Erythroblast (primary cell): ENCODE data around the gene PPFIA2.
"Not testable (repeated sequence)": the region's sequence is repeated elsewhere in the genome, so short reads cannot be mapped to it uniquely, and the experiment has no call there.

ENCODE experiments used
- DNase-seq, 2 experiments: peaks; one replicate each; lab custom pipeline; 2025; lab: John Stamatoyannopoulos, UW
- GATA1 ChIP-seq: IDR thresholded peaks from 2 replicates; pipeline ENCODE4 v1.6.1; 2011; ENCODE audit warnings: low read depth, mild to moderate bottlenecking, control low read depth, low read length, moderate library complexity
- POLR2A ChIP-seq: IDR thresholded peaks from 2 replicates; pipeline ENCODE4 v1.6.1; 2011; ENCODE audit warnings: mild to moderate bottlenecking, low read length

The PPFIA2 gene

GRCh38 chr12:81718616-81719015, 40.5 kb downstream of the PPFIA2 start:
- DNase-seq: no peak
- no peak for TF ChIP-seq GATA1

GRCh38 chr12:81712536-81712935, 46.6 kb downstream of the PPFIA2 start:
- no peak for TF ChIP-seq GATA1
- no peak for TF ChIP-seq POLR2A
- no peak for DNase-seq

GRCh38 chr12:81705586-81705985, 53.6 kb downstream of the PPFIA2 start:
- TF ChIP-seq POLR2A (no peak), GATA1 (no peak)
- no peak for DNase-seq

GRCh38 chr12:81699551-81699950, 59.6 kb downstream of the PPFIA2 start:
- TF ChIP-seq POLR2A (no peak), GATA1 (no peak)
- no peak for DNase-seq

- TF ChIP-seq GATA1 (no peak), POLR2A (no peak)
- no peak for DNase-seq
Measured at GRCh38 chr12:81692008-81692407, 67.1 kb downstream of the PPFIA2 start.

- TF ChIP-seq GATA1 (no peak), POLR2A (no peak)
Measured at GRCh38 chr12:81683881-81684280, 75.3 kb downstream of the PPFIA2 start.

GRCh38 chr12:81679614-81680013, 79.5 kb downstream of the PPFIA2 start:
- no peak for TF ChIP-seq GATA1
- no peak for TF ChIP-seq POLR2A
- DNase-seq: no peak

More at GRCh38 chr12:81683881-81684280, 75.3 kb downstream of the PPFIA2 start:
- no peak for DNase-seq

- DNase-seq: no peak
Measured at GRCh38 chr12:81670759-81671158, 88.4 kb downstream of the PPFIA2 start.

GRCh38 chr12:81668475-81668874, 90.7 kb downstream of the PPFIA2 start:
- TF ChIP-seq POLR2A (no peak), GATA1 (no peak)
- no peak for DNase-seq

More at GRCh38 chr12:81670759-81671158, 88.4 kb downstream of the PPFIA2 start:
- TF ChIP-seq POLR2A (no peak), GATA1 (no peak)

- DNase-seq: not testable (repeated sequence)
Measured at GRCh38 chr12:81659310-81659709, 99.8 kb downstream of the PPFIA2 start.

- TF ChIP-seq GATA1: no peak
- TF ChIP-seq POLR2A: no peak
- DNase-seq: peak; percentile 0 to 14
Measured at GRCh38 chr12:81644503-81644902, 114.6 kb downstream of the PPFIA2 start.

- no peak for DNase-seq
- TF ChIP-seq GATA1 (no peak), POLR2A (no peak)
Measured at GRCh38 chr12:81639196-81639595, 120.0 kb downstream of the PPFIA2 start.

GRCh38 chr12:81633127-81633526, 126.0 kb downstream of the PPFIA2 start:
- no peak for DNase-seq
- TF ChIP-seq POLR2A (no peak), GATA1 (no peak)

- DNase-seq: peak; percentile 7 to 30
- TF ChIP-seq POLR2A (no peak), GATA1 (no peak)
Measured at GRCh38 chr12:81627336-81628189, 131.6 kb downstream of the PPFIA2 start.

GRCh38 chr12:81626406-81626805, 132.7 kb downstream of the PPFIA2 start:
- DNase-seq: no peak
- no peak for TF ChIP-seq POLR2A
- no peak for TF ChIP-seq GATA1
